NCI-H187 (cell line): ENCODE measurements around the gene COL20A1.
"Not testable (repeated sequence)": the region's sequence is repeated elsewhere in the genome, so short reads cannot be mapped to it uniquely, and the experiment has no call there.

Experiments used
- DNase-seq, 2 experiments: peaks; one replicate each; lab custom pipeline; 2025; lab: John Stamatoyannopoulos, UW

The COL20A1 gene

DNA sequence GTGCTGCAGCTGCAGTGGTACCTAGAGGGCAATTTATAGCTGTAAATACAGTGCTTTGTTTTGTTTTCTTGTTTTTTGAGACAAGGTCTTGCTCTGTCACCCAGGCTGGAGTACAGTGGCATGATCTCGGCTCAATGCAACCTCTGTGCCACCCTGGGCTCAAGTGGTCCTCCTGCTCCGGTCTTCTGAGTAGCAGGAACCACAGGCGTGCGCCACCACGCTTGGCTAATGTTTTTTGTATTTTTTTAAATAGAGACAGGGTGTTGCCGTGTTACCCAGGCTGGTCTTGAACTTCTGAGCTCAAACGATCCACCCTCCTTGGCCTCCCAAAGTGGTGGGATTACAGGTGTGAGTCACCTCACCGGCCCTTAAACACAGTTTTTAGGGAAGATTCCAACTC, 41.4 kb downstream of the COL20A1 start:
- DNase-seq = no peak

- DNase-seq = not testable (repeated sequence)
These were observed 42.1 kb downstream of the COL20A1 start for GRCh38 chr20:63335060-63335459.

DNA sequence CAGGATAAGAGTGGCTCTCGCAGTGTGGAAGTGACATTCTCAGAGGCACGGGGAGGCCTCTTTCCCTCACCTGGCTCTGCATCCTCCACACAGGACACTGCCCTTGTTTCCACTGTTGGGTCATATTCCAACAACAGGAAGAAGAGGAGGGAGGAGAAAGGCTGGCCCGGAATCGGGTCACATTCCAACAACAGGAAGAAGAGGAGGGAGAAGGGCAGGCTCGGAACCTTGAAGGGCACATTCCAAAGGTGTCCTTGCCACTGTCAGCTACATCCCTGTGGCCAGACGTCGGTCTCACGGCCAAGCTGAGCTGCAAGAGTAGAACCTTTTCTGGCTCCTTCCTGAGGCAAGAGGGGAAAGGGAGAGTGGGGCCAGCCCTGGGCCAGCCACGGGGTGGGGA, 42.7 kb downstream of the COL20A1 start:
- no peak for DNase-seq

DNA sequence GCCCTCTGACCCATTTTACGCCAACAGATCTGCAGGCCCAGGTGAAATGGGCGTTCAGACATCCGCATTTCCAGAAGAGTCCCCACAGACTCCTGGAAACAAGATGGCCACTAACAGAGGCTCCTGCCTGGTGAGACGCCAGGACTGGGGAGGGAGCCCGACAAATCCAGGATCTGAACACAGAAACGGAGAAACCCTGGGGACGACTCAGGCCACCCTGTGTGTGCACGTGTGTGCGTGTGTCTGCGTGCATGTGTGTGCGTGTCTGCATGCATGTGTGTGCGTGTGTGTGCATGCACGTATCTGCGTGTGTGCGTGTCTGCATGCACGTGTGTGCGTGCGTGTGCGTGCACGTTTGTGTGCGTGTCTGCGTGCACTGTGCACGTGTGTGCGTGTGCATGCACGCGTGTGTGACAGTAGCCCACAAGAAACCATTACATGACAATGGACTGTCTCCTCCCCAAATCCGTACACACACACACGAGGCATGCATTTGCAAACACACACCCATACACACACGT, 43.3 kb downstream of the COL20A1 start:
- DNase-seq = no peak

- no peak for DNase-seq
These were observed 44.9 kb downstream of the COL20A1 start for GRCh38 chr20:63337786-63338420.

DNA sequence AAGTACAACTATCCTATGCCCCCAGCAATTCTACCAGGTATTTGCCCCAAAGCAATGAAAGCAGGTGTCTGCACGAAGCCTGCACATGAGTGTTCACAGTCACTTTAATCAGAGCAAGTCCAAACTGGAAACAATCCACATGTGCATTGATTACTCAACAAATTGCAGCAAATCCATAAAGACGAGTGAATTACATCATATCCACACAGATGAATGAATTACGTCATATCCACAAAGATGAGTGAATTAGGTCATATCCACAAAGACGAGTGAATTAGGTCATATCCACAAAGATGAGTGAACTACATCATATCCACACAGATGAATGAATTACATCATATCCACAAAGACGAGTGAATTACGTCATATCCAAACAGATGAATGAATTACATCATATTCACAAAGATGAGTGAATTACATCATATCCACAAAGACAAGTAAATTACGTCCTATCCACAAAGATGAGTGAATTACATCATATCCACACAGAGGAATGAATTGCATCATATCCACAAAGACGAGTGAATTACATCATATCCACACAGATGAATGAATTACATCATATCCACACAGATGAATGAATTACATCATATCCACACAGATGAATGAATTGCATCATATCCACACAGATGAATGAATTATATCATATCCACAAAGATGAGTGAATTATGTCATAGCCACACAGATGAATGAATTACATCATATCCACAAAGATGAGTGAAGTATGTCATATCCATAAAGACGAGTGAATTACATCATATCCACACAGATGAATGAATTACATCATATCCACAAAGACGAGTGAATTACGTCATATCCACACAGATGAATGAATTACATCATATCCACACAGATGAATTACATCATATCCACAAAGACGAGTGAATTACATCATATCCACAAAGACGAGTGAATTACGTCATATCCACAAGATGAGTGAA, 46.4 kb downstream of the COL20A1 start:
- DNase-seq = not testable (repeated sequence)

- DNase-seq = not testable (repeated sequence)
These were observed 47.2 kb downstream of the COL20A1 start for GRCh38 chr20:63340158-63340688.

DNA sequence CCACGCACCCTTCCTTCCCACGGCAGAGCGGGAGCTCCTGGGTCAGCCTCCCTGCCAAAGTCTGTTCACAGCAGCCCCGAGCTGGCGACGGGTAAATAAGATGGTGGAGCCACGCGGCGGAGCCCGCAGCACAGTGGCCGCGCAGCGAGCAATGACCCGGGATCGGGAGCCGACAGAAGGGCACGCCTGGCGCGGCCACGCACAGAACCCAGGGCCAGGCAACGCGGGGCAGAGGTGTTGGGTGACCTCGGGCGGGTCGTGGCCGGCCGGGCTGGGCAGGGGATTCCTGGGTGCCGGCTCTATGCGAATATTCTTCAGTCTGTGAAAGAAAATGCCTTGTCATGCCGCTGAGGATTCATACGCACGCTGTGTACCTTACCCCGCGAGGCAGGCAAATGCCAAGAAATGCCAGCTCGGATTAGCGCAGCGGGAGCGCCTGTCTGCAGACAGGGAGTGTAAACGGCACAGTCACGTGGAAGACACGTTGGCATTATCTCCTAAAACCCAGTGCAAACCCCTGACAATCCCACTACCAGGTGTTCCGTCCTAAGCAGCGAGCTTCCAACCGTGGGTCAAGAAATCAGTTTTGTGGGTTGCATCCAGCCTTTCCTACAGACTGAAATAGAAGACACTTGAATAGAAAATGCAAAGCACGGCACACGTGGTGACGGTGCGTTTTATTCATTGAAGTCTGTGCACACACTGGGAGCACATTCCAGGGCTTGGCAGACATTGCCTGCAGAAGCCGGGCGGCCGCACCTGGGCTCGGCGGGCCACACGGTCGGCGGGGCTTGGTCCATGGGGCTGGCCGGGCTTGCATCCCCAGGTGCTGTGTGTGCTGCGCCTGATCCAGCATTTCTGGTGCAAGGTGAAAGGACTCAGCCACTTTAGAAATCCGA, 49.8 kb downstream of the COL20A1 start:
- no peak for DNase-seq

GRCh38 chr20:63343460-63344445, 50.8 kb downstream of the COL20A1 start:
- no peak for DNase-seq

GRCh38 chr20:63344616-63345327, 51.8 kb downstream of the COL20A1 start:
- no peak for DNase-seq

- no peak for DNase-seq
These were observed 52.5 kb downstream of the COL20A1 start for GRCh38 chr20:63345328-63346100.

- DNase-seq = no peak
These were observed 53.4 kb downstream of the COL20A1 start for GRCh38 chr20:63346131-63347080.

- no peak for DNase-seq
These were observed 54.2 kb downstream of the COL20A1 start for GRCh38 chr20:63347081-63347741.

GRCh38 chr20:63347950-63348827, 55.2 kb downstream of the COL20A1 start:
- DNase-seq = no peak

DNA sequence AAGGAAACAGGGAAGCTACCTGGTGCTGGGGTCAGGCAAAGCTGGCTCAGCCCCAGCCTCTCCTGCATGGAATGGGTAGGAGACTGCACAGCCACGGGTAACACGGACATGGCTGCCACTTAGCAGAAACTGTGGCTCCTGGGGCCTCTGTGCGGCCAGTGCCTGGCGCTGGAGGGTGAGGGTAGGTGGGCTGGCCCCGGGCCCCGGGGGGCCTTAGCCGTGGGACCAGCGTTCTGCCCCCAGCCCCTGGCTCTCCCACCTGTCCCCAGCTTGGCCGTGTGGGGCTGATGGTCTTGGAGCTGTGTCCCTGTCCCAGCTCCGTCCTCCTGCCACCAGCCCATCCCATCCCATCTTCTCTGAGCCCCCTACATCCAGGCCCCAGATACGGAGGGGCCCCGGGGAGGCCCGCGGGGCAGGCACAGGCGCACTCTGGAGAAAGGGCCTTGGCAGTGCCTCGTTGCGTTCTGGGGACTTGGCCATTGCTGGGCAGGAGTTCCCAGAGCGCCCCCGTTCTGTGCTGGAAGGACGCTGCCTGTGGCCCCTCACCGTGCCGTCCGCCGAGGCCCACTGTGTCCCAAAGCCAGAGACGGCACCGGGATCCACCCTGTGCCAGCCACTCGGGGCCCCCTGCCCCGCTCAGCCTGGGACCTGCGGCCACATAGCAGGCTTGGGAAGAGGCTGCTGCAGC, 56.0 kb downstream of the COL20A1 start:
- DNase-seq = no peak

- DNase-seq = no peak
These were observed 56.5 kb downstream of the COL20A1 start for GRCh38 chr20:63349516-63349895.
